22Rv1 (cell line): Measurements from ENCODE around the gene PLCB1.

Experiments used
- CTCF ChIP-seq: fragments of 450-650 bp; IDR thresholded peaks from 2 replicates; pipeline ENCODE4 v1.5.1; 2017; ENCODE audit warnings: mild to moderate bottlenecking
- ZFX ChIP-seq: fragments of 450-650 bp; IDR thresholded peaks from 2 replicates; pipeline ENCODE4 v1.6.1; 2017; ENCODE audit warnings: antibody characterized with exemption, borderline replicate concordance

- TF ChIP-seq CTCF (no peak), ZFX (no peak)
These were observed 591.2 kb downstream of the PLCB1 start for GRCh38 chr20:8723296-8723695.
